ENCODE results near the gene ORMDL3. TPM values are rescaled to one million over a fixed set of nuclear protein-coding genes. Genes with fewer than 3 reads are reported as not detected.

Gene ORMDL3
- total and polyA plus RNA-seq, 10 of the 15 experiments (the other 5 are each of a cell fraction or from before 2014, with no cell fraction given) = 8.8 to 98.1 (median 49.9) TPM

DNA sequence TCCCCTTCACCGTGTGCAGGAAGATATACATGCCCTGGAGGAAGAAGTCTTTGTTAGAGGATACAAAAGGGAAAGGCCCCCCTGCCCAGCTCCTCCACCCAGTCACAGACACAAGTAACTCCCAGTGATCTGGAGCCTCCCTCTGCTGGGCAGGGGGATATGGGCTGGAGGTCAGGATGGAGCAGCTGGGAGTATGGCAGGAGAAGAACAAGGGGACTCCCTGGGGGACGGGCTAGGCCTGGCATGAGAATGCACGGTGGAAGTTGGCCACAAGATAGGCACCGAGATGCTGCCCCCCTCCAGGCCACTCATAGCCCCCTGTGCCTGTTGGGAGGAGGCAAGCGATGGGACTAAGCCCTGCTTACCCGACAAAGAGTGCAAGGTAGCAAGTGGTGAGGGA, 4.2 kb downstream of the ORMDL3 start (continued):
- TF ChIP-seq SIN3A (IDR thresholded peaks at IDR 0.05; ENCODE audit: low read depth, low read length) (no peak), RFX5 (IDR thresholded peaks at IDR 0.05; ENCODE audit: low read depth, low read length) (no peak), BHLHE40 (IDR thresholded peaks at IDR 0.05; ENCODE audit: borderline replicate concordance in 1 of 2, low read depth in 2 of 2, low read length in 1 of 2) (no peak), RBBP5 (conservative IDR thresholded peaks at IDR 0.05) (no peak)
- TF ChIP-seq, protein P1, sequence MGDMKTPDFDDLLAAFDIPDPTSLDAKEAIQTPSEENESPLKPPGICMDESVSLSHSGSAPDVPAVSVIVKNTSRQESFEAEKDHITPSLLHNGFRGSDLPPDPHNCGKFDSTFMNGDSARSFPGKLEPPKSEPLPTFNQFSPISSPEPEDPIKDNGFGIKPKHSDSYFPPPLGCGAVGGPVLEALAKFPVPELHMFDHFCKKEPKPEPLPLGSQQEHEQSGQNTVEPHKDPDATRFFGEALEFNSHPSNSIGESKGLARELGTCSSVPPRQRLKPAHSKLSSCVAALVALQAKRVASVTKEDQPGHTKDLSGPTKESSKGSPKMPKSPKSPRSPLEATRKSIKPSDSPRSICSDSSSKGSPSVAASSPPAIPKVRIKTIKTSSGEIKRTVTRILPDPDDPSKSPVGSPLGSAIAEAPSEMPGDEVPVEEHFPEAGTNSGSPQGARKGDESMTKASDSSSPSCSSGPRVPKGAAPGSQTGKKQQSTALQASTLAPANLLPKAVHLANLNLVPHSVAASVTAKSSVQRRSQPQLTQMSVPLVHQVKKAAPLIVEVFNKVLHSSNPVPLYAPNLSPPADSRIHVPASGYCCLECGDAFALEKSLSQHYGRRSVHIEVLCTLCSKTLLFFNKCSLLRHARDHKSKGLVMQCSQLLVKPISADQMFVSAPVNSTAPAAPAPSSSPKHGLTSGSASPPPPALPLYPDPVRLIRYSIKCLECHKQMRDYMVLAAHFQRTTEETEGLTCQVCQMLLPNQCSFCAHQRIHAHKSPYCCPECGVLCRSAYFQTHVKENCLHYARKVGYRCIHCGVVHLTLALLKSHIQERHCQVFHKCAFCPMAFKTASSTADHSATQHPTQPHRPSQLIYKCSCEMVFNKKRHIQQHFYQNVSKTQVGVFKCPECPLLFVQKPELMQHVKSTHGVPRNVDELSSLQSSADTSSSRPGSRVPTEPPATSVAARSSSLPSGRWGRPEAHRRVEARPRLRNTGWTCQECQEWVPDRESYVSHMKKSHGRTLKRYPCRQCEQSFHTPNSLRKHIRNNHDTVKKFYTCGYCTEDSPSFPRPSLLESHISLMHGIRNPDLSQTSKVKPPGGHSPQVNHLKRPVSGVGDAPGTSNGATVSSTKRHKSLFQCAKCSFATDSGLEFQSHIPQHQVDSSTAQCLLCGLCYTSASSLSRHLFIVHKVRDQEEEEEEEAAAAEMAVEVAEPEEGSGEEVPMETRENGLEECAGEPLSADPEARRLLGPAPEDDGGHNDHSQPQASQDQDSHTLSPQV (IDR thresholded peaks at IDR 0.05) = no peak
- TF ChIP-seq, protein P2, sequence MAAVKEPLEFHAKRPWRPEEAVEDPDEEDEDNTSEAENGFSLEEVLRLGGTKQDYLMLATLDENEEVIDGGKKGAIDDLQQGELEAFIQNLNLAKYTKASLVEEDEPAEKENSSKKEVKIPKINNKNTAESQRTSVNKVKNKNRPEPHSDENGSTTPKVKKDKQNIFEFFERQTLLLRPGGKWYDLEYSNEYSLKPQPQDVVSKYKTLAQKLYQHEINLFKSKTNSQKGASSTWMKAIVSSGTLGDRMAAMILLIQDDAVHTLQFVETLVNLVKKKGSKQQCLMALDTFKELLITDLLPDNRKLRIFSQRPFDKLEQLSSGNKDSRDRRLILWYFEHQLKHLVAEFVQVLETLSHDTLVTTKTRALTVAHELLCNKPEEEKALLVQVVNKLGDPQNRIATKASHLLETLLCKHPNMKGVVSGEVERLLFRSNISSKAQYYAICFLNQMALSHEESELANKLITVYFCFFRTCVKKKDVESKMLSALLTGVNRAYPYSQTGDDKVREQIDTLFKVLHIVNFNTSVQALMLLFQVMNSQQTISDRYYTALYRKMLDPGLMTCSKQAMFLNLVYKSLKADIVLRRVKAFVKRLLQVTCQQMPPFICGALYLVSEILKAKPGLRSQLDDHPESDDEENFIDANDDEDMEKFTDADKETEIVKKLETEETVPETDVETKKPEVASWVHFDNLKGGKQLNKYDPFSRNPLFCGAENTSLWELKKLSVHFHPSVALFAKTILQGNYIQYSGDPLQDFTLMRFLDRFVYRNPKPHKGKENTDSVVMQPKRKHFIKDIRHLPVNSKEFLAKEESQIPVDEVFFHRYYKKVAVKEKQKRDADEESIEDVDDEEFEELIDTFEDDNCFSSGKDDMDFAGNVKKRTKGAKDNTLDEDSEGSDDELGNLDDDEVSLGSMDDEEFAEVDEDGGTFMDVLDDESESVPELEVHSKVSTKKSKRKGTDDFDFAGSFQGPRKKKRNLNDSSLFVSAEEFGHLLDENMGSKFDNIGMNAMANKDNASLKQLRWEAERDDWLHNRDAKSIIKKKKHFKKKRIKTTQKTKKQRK (IDR thresholded peaks at IDR 0.05; ENCODE audit: low read depth, low read length) = no peak

Measured in GM12878 (cell line).